NCI-H345 (cell line): ENCODE results near the gene SFMBT2.
"Not testable (repeated sequence)": the region's sequence is repeated elsewhere in the genome, so short reads cannot be mapped to it uniquely, and the experiment has no call there.

Source experiments
- DNase-seq: peaks from one replicate; lab custom pipeline; 2025; lab: John Stamatoyannopoulos, UW

Gene SFMBT2

GRCh38 chr10:7320072-7320471 is 90.8 kb downstream of the SFMBT2 start:
- no peak for DNase-seq

GRCh38 chr10:7319632-7320031 is 91.2 kb downstream of the SFMBT2 start:
- DNase-seq = no peak

GRCh38 chr10:7318836-7319235 is 92.0 kb downstream of the SFMBT2 start:
- DNase-seq = no peak

GRCh38 chr10:7317786-7318446 is 92.9 kb downstream of the SFMBT2 start:
- DNase-seq = no peak

- DNase-seq = no peak
Observed at GRCh38 chr10:7316839-7317238, 94.0 kb downstream of the SFMBT2 start.

- no peak for DNase-seq
Observed at GRCh38 chr10:7315906-7316305, 94.9 kb downstream of the SFMBT2 start.

GRCh38 chr10:7314170-7314569 is 96.7 kb downstream of the SFMBT2 start:
- DNase-seq = no peak

GRCh38 chr10:7312488-7312857 is 98.4 kb downstream of the SFMBT2 start:
- no peak for DNase-seq

GRCh38 chr10:7311850-7312487 is 98.9 kb downstream of the SFMBT2 start:
- not testable (repeated sequence) for DNase-seq

GRCh38 chr10:7311218-7311849 is 99.5 kb downstream of the SFMBT2 start:
- DNase-seq = no peak

GRCh38 chr10:7310076-7310475 is 100.8 kb downstream of the SFMBT2 start:
- DNase-seq = no peak

- no peak for DNase-seq
Observed at GRCh38 chr10:7308826-7309225, 102.0 kb downstream of the SFMBT2 start.

GRCh38 chr10:7306616-7307015 is 104.2 kb downstream of the SFMBT2 start:
- no peak for DNase-seq

GRCh38 chr10:7306147-7306546 is 104.7 kb downstream of the SFMBT2 start:
- DNase-seq = no peak

GRCh38 chr10:7305053-7305452 is 105.8 kb downstream of the SFMBT2 start:
- no peak for DNase-seq

GRCh38 chr10:7304110-7304509 is 106.7 kb downstream of the SFMBT2 start:
- DNase-seq = no peak

- no peak for DNase-seq
Observed at GRCh38 chr10:7302930-7303557, 107.8 kb downstream of the SFMBT2 start.

- no peak for DNase-seq
Observed at GRCh38 chr10:7302392-7302906, 108.4 kb downstream of the SFMBT2 start.

- no peak for DNase-seq
Observed at GRCh38 chr10:7301006-7301778, 109.6 kb downstream of the SFMBT2 start.

- DNase-seq = no peak
Observed at GRCh38 chr10:7300384-7300971, 110.4 kb downstream of the SFMBT2 start.

GRCh38 chr10:7299601-7300325 is 111.1 kb downstream of the SFMBT2 start:
- DNase-seq = not testable (repeated sequence)
